SK-N-SH (cell line): ENCODE measurements around the gene ACE. TPM values are rescaled to one million over a fixed set of nuclear protein-coding genes. Genes with fewer than 3 reads are reported as not detected.

Source experiments
- CTCF ChIA-PET: fragments of 300-600, 350-600 bp; formaldehyde crosslinking; extraction: SDS; loops from one replicate; lab custom pipeline; 2021; lab: Yijun Ruan, JAX
- POLR2A ChIA-PET: fragments of 350-600 bp; sonication (Branson Sonifier 250); formaldehyde crosslinking; extraction: SDS; loops from one replicate; lab custom pipeline; 2020; ENCODE audit warnings: antibody characterized with exemption, inconsistent platforms; lab: Yijun Ruan, JAX
- DNase-seq: peaks from one replicate; pipeline ENCODE4 v3.0.0; 2012
- H2AFZ ChIP-seq: fragments of 200-600 bp; sonication (generic); 2 replicates; pipeline ENCODE4 v1.8.1; 2016; ENCODE audit warnings: antibody characterized with exemption, mild to moderate bottlenecking, low read depth
- H3F3A ChIP-seq: fragments of 200-600 bp; sonication (generic); replicated peaks from 2 replicates; pipeline ENCODE3; 2016; ENCODE audit warnings: antibody characterized with exemption, mild to moderate bottlenecking; ENCODE audit not compliant: insufficient read depth
- H3K27ac ChIP-seq, 2 experiments: fragments of 200-500 bp in 1 of 2; fragments of 200-600 bp in 1 of 2; sonication (Bioruptor generic) in 1 of 2; sonication (generic), shearing (Covaris generic) in 1 of 2; 2 replicates each; pipeline versions ENCODE4 v1.5.1 to v1.6.1; 2014 to 2016; ENCODE audit warnings: low read depth in 2 of 2, inconsistent platforms in 1 of 2, low read length in 1 of 2, mild to moderate bottlenecking in 1 of 2, mixed read lengths in 1 of 2
- H3K27me3 ChIP-seq: fragments of 200-600 bp; sonication (generic), shearing (Covaris generic); 2 replicates; pipeline ENCODE4 v1.6.1; 2016; ENCODE audit warnings: mixed run types; ENCODE audit not compliant: insufficient read depth
- H3K36me3 ChIP-seq, 2 experiments: fragments of 200-500 bp in 1 of 2; fragments of 200-600 bp in 1 of 2; sonication (Bioruptor generic) in 1 of 2; sonication (generic) in 1 of 2; replicated peaks in 1 of 2; 2 replicates each; pipeline versions ENCODE3 to v1.5.1; 2014 to 2016; ENCODE audit warnings: low read length in 1 of 2, mild to moderate bottlenecking in 1 of 2; ENCODE audit not compliant: insufficient read depth in 2 of 2, control insufficient read depth in 1 of 2
- H3K4me1 ChIP-seq, 2 experiments: fragments of 200-500 bp in 1 of 2; fragments of 200-600 bp in 1 of 2; sonication (Bioruptor generic) in 1 of 2; sonication (generic), shearing (Covaris generic) in 1 of 2; 2 replicates each; pipeline versions ENCODE4 v1.5.1 to v1.6.1; 2014 to 2016; ENCODE audit warnings: low read depth in 1 of 2, low read length in 1 of 2, mixed run types in 1 of 2; ENCODE audit not compliant: insufficient read depth in 2 of 2, control insufficient read depth in 1 of 2
- H3K4me2 ChIP-seq: fragments of 200-600 bp; sonication (generic), shearing (Covaris generic); 2 replicates; pipeline ENCODE4 v1.6.1; 2017; ENCODE audit warnings: mixed run types
- H3K4me3 ChIP-seq, 2 experiments: fragments of 200-500 bp in 1 of 2; fragments of 200-600 bp in 1 of 2; sonication (Bioruptor generic) in 1 of 2; sonication (generic), shearing (Covaris generic) in 1 of 2; 2 replicates each; pipeline versions ENCODE4 v1.5.1 to v1.8.1; 2014 to 2016; ENCODE audit warnings: low read depth in 2 of 2, inconsistent platforms in 1 of 2, low read length in 1 of 2, mild to moderate bottlenecking in 1 of 2, mixed read lengths in 1 of 2, moderate library complexity in 1 of 2
- H3K79me2 ChIP-seq: fragments of 200-600 bp; sonication (generic); 2 replicates; pipeline ENCODE4 v1.8.1; 2017; ENCODE audit warnings: mild to moderate bottlenecking; ENCODE audit not compliant: insufficient read depth
- H3K9ac ChIP-seq: fragments of 200-600 bp; sonication (generic); 2 replicates; pipeline ENCODE4 v1.6.1; 2017; ENCODE audit warnings: mixed run types
- H3K9me2 ChIP-seq: fragments of 200-600 bp; sonication (generic); 2 replicates; pipeline ENCODE4 v1.6.1; 2017; ENCODE audit warnings: mixed run types
- H3K9me3 ChIP-seq: fragments of 200-600 bp; sonication (generic); 2 replicates; pipeline ENCODE4 v1.6.1; 2017; ENCODE audit warnings: mixed run types, mild to moderate bottlenecking, moderate library complexity
- H4K20me1 ChIP-seq: fragments of 200-600 bp; sonication (generic); 2 replicates; pipeline ENCODE4 v1.6.1; 2017; ENCODE audit warnings: mild to moderate bottlenecking, mixed run types; ENCODE audit not compliant: insufficient read depth
- ELF1 ChIP-seq: IDR thresholded peaks from 2 replicates; pipeline ENCODE4 v1.4.0; 2012
- EP300 ChIP-seq, 2 experiments: IDR thresholded peaks; 2 replicates each; pipeline versions ENCODE4 v1.4.0 to v1.6.1; 2012; ENCODE audit warnings: borderline replicate concordance in 1 of 2, low read depth in 1 of 2, low read length in 1 of 2
- FOXM1 ChIP-seq: IDR thresholded peaks from 2 replicates; pipeline ENCODE4 v1.4.0; 2012; ENCODE audit warnings: low read depth, mild to moderate bottlenecking
- GATA2 ChIP-seq: sonication (generic); formaldehyde crosslinking; IDR thresholded peaks from 2 replicates; pipeline ENCODE4 v1.5.0; 2020; ENCODE audit warnings: mild to moderate bottlenecking, missing genetic modification reagents
- MEF2A ChIP-seq: IDR thresholded peaks from 2 replicates; pipeline ENCODE4 v1.4.0; 2012; ENCODE audit warnings: low read depth, borderline replicate concordance
- NFIC ChIP-seq: IDR thresholded peaks from 2 replicates; pipeline ENCODE4 v1.4.0; 2012; ENCODE audit warnings: borderline replicate concordance
- RAD21 ChIP-seq: IDR thresholded peaks from 2 replicates; pipeline ENCODE4 v1.6.1; 2012; ENCODE audit warnings: mild to moderate bottlenecking, low read length
- SMC3 ChIP-seq: IDR thresholded peaks from 2 replicates; pipeline ENCODE4 v1.6.1; 2012; ENCODE audit warnings: low read depth, low read length, improper control_type of control experiment
- TCF12 ChIP-seq: IDR thresholded peaks from 2 replicates; pipeline ENCODE4 v1.4.0; 2012
- TEAD4 ChIP-seq: IDR thresholded peaks from 2 replicates; pipeline ENCODE4 v1.4.0; 2012; ENCODE audit warnings: mild to moderate bottlenecking, borderline replicate concordance; ENCODE audit not compliant: insufficient read depth
- YY1 ChIP-seq: IDR thresholded peaks from 2 replicates; pipeline ENCODE4 v1.4.0; 2012; ENCODE audit warnings: low read depth, mild to moderate bottlenecking
- WGBS: methylation state at CpG from one replicate; pipeline ENCODE4 v1.1.6; 2017; ENCODE audit warnings: low lambda C conversion rate; 5-methylcytosine and 5-hydroxymethylcytosine counted together
- polyA plus RNA-seq, 3 experiments: library from polyadenylated mRNA; depleted of rRNA; stranded (reverse); fragments of >200 nt; gene quantifications; 2 replicates each; pipeline ENCODE4 v1.2.3, GENCODE V29; 2012
- TF ChIP-seq, protein P1 (sequence below): IDR thresholded peaks from 2 replicates; pipeline ENCODE4 v1.4.0; 2012; ENCODE audit warnings: low read depth, borderline replicate concordance
- TF ChIP-seq, protein P2 (sequence below): fragments of 150-350 bp; IDR thresholded peaks from 2 replicates; pipeline ENCODE4 v1.6.1; 2017; ENCODE audit warnings: antibody characterized with exemption, low read length, low read depth, borderline replicate concordance

Gene ACE
- polyA plus RNA-seq, 1 of the 3 experiments (the other 2 are of a cell fraction), result 12.1 TPM

DNA sequence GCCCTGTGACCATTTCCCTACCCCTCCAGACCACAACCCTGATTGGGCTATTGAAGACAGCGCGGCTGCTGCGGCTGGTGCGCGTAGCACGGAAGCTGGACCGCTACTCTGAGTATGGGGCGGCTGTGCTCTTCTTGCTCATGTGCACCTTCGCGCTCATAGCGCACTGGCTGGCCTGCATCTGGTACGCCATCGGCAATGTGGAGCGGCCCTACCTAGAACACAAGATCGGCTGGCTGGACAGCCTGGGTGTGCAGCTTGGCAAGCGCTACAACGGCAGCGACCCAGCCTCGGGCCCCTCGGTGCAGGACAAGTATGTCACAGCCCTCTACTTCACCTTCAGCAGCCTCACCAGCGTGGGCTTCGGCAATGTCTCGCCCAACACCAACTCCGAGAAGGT is 58.8 kb downstream of the ACE start:
- Histone ChIP-seq H3K36me3 (no peaks in the 10 kb centered on the region), H3K9me2 (no peaks in the 10 kb centered on the region), H3K9ac (no peak overlapping the region), H3K27me3 (peaks cover 17% of the 10 kb centered on the region; the same call in 1 of the 2 replicates), H4K20me1 (no peaks in the 10 kb centered on the region), H3K9me3 (no peaks in the 10 kb centered on the region), H3F3A (no peaks in the 10 kb centered on the region), H3K27ac (no peak overlapping the region), H3K79me2 (no peaks in the 10 kb centered on the region), H3K4me1 (peaks cover 0 to 17% of the 10 kb centered on the region in 2 experiments; a peak in 1 of 4 replicates), H3K4me2 (no peak overlapping the region), H3K4me3 (no peak overlapping the region), H2AFZ (no peak overlapping the region)
- ChIA-PET POLR2A (no interaction called here), CTCF (interaction anchor here (1.2 kb wide), 1 partner anchor 9 kb away, joined by 3 read pairs; no protein-coding TSS in a partner anchor)
- no peak for DNase-seq
- WGBS, result 95% methylated on average over 23 of the region's 24 CpGs
- no peak for TF ChIP-seq EP300 (IDR thresholded peaks at IDR 0.05; ENCODE audit: borderline replicate concordance in 1 of 2, low read depth in 1 of 2, low read length in 1 of 2)
- TF ChIP-seq MEF2A, result no peak
- TF ChIP-seq FOXM1, result no peak
- TF ChIP-seq, protein P1, sequence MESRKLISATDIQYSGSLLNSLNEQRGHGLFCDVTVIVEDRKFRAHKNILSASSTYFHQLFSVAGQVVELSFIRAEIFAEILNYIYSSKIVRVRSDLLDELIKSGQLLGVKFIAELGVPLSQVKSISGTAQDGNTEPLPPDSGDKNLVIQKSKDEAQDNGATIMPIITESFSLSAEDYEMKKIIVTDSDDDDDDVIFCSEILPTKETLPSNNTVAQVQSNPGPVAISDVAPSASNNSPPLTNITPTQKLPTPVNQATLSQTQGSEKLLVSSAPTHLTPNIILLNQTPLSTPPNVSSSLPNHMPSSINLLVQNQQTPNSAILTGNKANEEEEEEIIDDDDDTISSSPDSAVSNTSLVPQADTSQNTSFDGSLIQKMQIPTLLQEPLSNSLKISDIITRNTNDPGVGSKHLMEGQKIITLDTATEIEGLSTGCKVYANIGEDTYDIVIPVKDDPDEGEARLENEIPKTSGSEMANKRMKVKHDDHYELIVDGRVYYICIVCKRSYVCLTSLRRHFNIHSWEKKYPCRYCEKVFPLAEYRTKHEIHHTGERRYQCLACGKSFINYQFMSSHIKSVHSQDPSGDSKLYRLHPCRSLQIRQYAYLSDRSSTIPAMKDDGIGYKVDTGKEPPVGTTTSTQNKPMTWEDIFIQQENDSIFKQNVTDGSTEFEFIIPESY, result no peak
- no peak for TF ChIP-seq YY1

DNA sequence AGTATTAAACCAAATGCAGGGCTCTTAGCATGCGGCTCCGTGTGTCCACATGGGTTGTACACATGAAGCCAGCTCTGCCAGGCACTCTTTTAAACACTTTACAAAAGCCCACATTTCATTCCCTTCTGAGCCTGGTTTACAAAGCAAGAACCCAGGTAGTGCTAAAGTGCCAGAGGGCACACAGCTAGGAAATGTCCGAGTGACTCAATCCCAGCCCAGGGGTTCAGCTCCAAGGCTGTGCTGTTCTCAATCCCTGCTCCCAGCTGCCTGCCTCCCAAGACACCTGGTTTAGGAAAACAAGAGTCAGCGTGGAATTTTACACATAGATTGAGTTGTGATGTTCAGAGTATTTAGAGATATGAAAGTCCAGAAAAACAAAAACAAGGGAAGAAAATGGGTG is 60.1 kb downstream of the ACE start:
- Histone ChIP-seq H2AFZ (no peak overlapping the region), H3K4me3 (no peak overlapping the region), H3K79me2 (no peaks in the 10 kb centered on the region), H3K9me2 (no peaks in the 10 kb centered on the region), H3K4me1 (peaks cover 0 to 9% of the 10 kb centered on the region in 2 experiments; a peak in 1 of 4 replicates), H3K9me3 (no peaks in the 10 kb centered on the region), H3K4me2 (no peak overlapping the region), H3K27me3 (peaks cover 17% of the 10 kb centered on the region; the same call in 1 of the 2 replicates), H4K20me1 (no peaks in the 10 kb centered on the region), H3K27ac (no peak overlapping the region), H3K36me3 (no peaks in the 10 kb centered on the region), H3K9ac (no peak overlapping the region), H3F3A (no peaks in the 10 kb centered on the region)
- ChIA-PET CTCF (interaction anchor here (0.9 to 1.6 kb wide), 3 partner anchors 13 to 111 kb away, joined by 3 to 7 read pairs (median 4); no protein-coding TSS in a partner anchor), POLR2A (interaction anchor here (1.4 kb wide), 1 partner anchor 96 kb away, joined by 4 read pairs; no protein-coding TSS in a partner anchor)
- TF ChIP-seq ELF1, result no peak
- TF ChIP-seq NFIC, result no peak
- no peak for TF ChIP-seq TEAD4
- no peak for TF ChIP-seq YY1
- TF ChIP-seq SMC3, result no peak
- TF ChIP-seq TCF12, result no peak
- TF ChIP-seq RAD21, result no peak
- no peak for TF ChIP-seq MEF2A
- TF ChIP-seq, protein P2, sequence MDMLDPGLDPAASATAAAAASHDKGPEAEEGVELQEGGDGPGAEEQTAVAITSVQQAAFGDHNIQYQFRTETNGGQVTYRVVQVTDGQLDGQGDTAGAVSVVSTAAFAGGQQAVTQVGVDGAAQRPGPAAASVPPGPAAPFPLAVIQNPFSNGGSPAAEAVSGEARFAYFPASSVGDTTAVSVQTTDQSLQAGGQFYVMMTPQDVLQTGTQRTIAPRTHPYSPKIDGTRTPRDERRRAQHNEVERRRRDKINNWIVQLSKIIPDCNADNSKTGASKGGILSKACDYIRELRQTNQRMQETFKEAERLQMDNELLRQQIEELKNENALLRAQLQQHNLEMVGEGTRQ, result no peak
- TF ChIP-seq GATA2 (CRISPR knock-in tag), result no peak
- WGBS, result 82% methylated on average over 4 of the region's 4 CpGs
- DNase-seq, result peak; percentile 54
